Ascending aorta (tissue), 2 donors: ENCODE data around the gene CACFD1. TPM values are rescaled to one million over a fixed set of nuclear protein-coding genes. Genes with fewer than 3 reads are reported as not detected.

Experiments used
- DNase-seq, 2 donors: peaks; one replicate each; pipeline ENCODE4 v3.0.0-alpha.2; 2019; ENCODE audit warnings: low spot score in 2 of 2
- H3K27ac ChIP-seq, 2 donors: fragments of 200-600 bp; sonication (generic); one replicate each; pipeline ENCODE4 v1.5.1; 2016 to 2017; ENCODE audit warnings: mild to moderate bottlenecking in 1 of 2
- H3K27me3 ChIP-seq: fragments of 200-600 bp; sonication (generic); one replicate; pipeline ENCODE4 v1.5.1; 2017
- H3K36me3 ChIP-seq, 2 donors: fragments of 200-600 bp; sonication (generic); one replicate each; pipeline ENCODE4 v1.5.1; 2016
- H3K4me1 ChIP-seq, 2 donors: fragments of 200-600 bp; sonication (generic); one replicate each; pipeline ENCODE4 v1.5.1; 2016 to 2017; ENCODE audit warnings: mild to moderate bottlenecking in 1 of 2
- H3K4me3 ChIP-seq, 2 donors: fragments of 200-600 bp; sonication (generic); one replicate each; pipeline ENCODE4 v1.5.1; 2016 to 2017; ENCODE audit warnings: mild to moderate bottlenecking in 1 of 2
- H3K9me3 ChIP-seq, 2 donors: fragments of 200-600 bp; sonication (generic); one replicate each; pipeline ENCODE4 v1.5.1; 2016
- CTCF ChIP-seq, 3 experiments: fragments of 200-600 bp in 2 of 3; fragments of 450-650 bp in 1 of 3; sonication (generic) in 2 of 3; IDR thresholded peaks; one replicate each; pipeline ENCODE4 v1.5.1; 2016 to 2019; ENCODE audit warnings: antibody characterized with exemption in 3 of 3, mild to moderate bottlenecking in 1 of 3, moderate library complexity in 1 of 3
- intact Hi-C: fragments of 100-400 bp; cut with DNase I; formaldehyde crosslinking; loops from one replicate; pipeline ENCODE4 v1.15.1; 2023
- total RNA-seq: library from RNA; depleted of rRNA; stranded (reverse); fragments of >200 nt; gene quantifications from one replicate; pipeline ENCODE4 v1.1.0, GENCODE V29; 2016

The CACFD1 gene
- total RNA-seq, 1 donor from 2014 or later: 24.8 TPM

GRCh38 chr9:133474215-133474614 is 14.4 kb downstream of the CACFD1 start:
- no peak overlapping the region for H3K4me3 ChIP-seq
- peaks cover under 1 to 8% of the 10 kb centered on the region in 2 donors for H3K36me3 ChIP-seq
- DNase-seq: no peak
- no peaks in the 10 kb centered on the region for H3K27me3 ChIP-seq
- no peaks in the 10 kb centered on the region for H3K9me3 ChIP-seq
- intact Hi-C loops: no loop called here
- no peak overlapping the region for H3K27ac ChIP-seq
- peaks cover 6 to 9% of the 10 kb centered on the region in 2 donors for H3K4me1 ChIP-seq
- TF ChIP-seq CTCF (IDR thresholded peaks at IDR 0.05): no peak

- TF ChIP-seq CTCF (IDR thresholded peaks at IDR 0.05): no peak
- Histone ChIP-seq H3K27me3 (no peaks in the 10 kb centered on the region), H3K36me3 (peaks cover 0 to 2% of the 10 kb centered on the region in 2 donors), H3K4me3 (no peak overlapping the region), H3K4me1 (peaks cover 6 to 16% of the 10 kb centered on the region in 2 donors), H3K27ac (no peak overlapping the region), H3K9me3 (no peaks in the 10 kb centered on the region)
- intact Hi-C loops: no loop called here
- no peak for DNase-seq
Measured at GRCh38 chr9:133474853-133475252, 15.1 kb downstream of the CACFD1 start.

- no peak for TF ChIP-seq CTCF (IDR thresholded peaks at IDR 0.05)
- DNase-seq: no peak
- Histone ChIP-seq H3K36me3 (peaks cover 0 to 2% of the 10 kb centered on the region in 2 donors), H3K9me3 (no peaks in the 10 kb centered on the region), H3K27me3 (no peaks in the 10 kb centered on the region), H3K27ac (no peak overlapping the region), H3K4me1 (peaks cover 6 to 17% of the 10 kb centered on the region in 2 donors), H3K4me3 (no peak overlapping the region)
- intact Hi-C loops: no loop called here
Measured at GRCh38 chr9:133475292-133476012, 15.7 kb downstream of the CACFD1 start.

GRCh38 chr9:133476036-133476931 is 16.5 kb downstream of the CACFD1 start:
- no peak overlapping the region for H3K4me3 ChIP-seq
- peaks cover 6 to 17% of the 10 kb centered on the region in 2 donors for H3K4me1 ChIP-seq
- peaks cover 0 to 2% of the 10 kb centered on the region in 2 donors for H3K36me3 ChIP-seq
- intact Hi-C loops: no loop called here
- DNase-seq: no peak
- no peaks in the 10 kb centered on the region for H3K27me3 ChIP-seq
- no peak for TF ChIP-seq CTCF (IDR thresholded peaks at IDR 0.05)
- H3K27ac ChIP-seq: no peak overlapping the region
- H3K9me3 ChIP-seq: no peaks in the 10 kb centered on the region

- peaks cover 0 to 2% of the 10 kb centered on the region in 2 donors for H3K36me3 ChIP-seq
- H3K9me3 ChIP-seq: no peaks in the 10 kb centered on the region
- H3K4me3 ChIP-seq: no peak overlapping the region
- H3K27me3 ChIP-seq: no peaks in the 10 kb centered on the region
- no peak for DNase-seq
- peaks cover 6 to 17% of the 10 kb centered on the region in 2 donors for H3K4me1 ChIP-seq
- no peak overlapping the region for H3K27ac ChIP-seq
- TF ChIP-seq CTCF (IDR thresholded peaks at IDR 0.05): no peak
- intact Hi-C loops: no loop called here
Measured at GRCh38 chr9:133476941-133477340, 17.2 kb downstream of the CACFD1 start.
